GM19023 (cell line): Measurements from ENCODE around the gene ACOT11.
"Not testable (repeated sequence)": the region's sequence is repeated elsewhere in the genome, so short reads cannot be mapped to it uniquely, and the experiment has no call there.

Experiments used
- ATAC-seq: cut with Tn5 transposase; IDR thresholded peaks from one replicate; pipeline ENCODE4 v1.9.1; 2021; ENCODE audit warnings: mild to moderate bottlenecking, moderate library complexity; ENCODE audit not compliant: unreplicated experiment

ACOT11 gene

DNA sequence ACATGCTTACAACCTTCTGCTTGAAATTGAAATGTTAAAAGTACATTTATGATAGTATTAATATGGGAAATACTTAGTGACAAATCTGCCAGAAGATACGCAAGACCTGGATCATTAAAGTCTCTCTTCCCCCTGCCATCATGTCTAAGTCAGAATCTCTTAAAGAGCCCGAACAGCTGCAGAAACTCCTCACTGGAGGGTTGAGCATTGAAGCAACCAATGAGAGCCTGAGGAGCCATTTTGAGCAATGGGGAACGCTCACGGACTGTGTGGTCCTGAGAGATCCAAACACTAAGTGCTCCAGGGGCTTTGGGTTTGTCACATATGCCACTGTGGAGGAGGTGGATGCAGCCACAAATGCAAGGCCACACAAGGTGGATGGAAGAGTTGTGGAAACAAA, 11.4 kb upstream of the ACOT11 start:
- not testable (repeated sequence) for ATAC-seq

- no peak for ATAC-seq
Measured at GRCh38 chr1:54537611-54538010, 10.4 kb upstream of the ACOT11 start.

- no peak for ATAC-seq
Measured at GRCh38 chr1:54538538-54538937, 9.5 kb upstream of the ACOT11 start.

DNA sequence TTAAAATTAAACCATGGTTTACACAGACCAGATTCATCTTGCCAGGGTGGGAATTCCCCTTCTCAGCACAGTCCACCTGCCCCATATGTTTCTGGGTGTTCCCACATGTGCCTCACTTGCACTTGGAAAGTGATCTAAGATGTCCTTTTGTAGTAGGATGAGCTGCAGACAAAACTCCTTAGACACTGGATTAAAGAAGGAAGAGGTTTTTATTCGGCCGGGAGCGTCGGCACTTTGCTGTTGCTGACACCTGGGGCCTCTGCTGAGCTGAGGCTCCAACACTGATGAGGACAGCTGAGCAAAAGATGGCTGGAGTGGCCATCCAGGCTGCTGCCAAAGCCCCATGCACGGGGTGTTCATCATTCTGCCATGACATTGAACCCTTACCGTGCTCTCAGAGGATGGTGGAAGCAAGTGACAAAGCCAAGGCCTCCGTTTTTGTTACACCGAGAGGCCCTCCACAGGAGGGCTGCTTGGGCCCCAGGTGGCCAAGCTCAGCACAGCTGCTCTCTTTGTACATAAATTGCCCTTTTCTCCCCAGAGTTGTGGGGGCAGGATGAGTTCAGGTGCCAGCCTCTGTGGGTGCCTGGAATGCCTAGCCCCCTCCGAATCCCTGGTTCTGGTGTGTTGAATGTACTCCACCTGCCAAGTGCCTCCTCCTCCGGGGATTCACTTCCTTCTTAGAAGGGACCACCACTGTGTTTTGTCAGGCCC, 7.3 kb upstream of the ACOT11 start:
- no peak for ATAC-seq

DNA sequence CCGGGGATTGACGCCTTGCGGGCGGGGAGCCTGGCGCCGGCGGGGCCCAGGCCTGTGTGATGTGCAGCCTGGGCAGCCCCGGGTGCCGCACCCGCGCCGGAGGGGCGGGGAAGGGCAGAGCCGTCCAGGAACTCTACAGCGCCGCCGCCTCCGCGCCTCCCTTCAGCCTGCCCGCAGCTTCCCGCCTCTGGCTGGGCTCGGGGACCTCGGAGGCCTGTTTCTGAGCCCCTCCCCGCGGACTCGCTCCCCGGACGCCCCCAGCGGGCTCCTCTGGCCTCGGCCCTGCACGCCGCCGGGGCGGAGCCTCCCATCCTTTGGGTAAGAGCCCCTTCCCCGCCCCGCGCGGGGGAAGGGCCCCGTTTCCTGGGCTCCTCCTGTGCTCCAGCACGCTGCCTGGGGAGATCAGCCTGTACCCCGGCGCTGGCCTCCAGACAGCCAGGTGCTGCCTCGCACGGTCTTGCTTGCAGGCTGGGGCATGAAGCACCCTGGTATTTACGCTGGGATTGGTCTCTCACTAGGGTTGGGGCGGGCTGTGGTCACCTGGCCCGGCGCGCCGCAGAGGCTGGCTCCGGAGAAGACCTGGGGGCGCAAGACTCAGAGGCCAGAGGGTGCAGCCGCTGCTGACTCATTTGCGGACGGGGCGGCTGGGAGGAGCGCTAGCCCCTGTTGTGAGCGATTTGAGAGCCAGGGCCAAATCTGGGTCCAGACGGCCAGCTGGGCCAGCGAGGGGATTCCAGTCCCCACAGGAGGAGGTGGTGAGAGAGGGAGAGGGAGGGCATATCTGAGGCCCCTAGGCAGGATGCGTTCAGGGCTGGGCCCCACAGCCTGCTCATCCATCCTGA, 5.7 kb upstream of the ACOT11 start:
- ATAC-seq = peak; percentile 69

DNA sequence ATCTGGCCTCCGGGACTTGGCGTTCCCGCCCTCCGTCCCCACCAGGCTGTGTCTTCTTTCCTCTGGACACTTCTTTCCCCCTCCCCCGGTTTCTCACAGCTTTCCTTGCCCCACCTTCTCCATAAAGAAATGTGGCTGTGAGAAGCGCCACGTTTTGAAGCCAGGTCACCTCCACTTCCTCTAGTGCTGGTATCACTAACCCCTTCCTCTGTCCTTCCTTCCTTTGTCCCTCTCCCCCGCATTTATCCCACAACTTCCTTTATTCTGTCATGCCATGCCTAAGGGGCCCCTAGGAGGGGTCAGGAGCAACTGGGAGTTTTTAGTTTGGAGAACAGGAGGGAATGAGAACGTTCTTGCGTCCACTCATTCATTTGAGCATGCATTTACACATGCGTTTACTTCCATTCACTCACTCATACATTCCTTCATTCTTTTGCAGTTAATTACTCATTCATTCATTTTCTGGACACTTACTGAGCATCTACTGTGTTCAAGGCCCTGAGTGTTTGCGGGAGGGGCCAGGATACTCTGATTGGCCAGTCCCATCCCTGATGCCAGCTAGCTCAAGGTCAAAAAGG, 5.0 kb upstream of the ACOT11 start:
- ATAC-seq = no peak

- no peak for ATAC-seq
Measured at GRCh38 chr1:54543729-54544496, 4.1 kb upstream of the ACOT11 start.

DNA sequence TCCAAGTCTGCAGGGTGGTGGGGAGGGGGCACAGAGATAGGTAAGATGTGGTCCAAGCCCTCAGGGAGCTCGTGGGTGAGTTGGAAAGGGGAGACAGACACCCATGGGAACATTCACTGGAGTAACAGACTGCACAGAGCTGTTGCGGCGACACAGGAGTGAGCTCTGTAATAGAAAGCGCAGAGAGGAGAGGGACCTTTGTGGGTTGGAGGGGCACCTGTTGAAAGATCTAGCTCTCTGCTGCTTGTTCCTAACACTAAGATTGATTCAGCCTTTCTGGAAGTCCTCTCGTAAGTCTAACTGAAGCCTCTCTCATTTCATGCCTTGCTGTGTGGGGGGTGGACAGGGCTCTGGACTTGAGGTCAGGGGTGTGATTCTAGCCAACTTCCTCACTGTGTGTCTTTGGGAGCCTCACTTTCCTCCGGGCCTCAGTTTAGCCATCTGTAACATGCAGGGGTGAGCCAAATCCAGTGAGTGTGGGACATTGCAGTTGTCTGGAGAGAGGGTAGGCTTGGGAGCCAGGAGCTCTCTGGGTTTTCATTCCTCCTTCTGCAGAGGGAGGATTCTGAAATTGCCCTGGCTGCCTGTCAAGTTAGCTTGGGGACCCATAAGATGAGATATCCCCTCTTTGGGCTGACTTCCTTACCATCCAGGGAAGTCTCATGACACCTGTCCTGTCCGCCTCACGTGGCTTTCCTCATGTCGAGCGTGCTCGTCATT, 2.0 kb upstream of the ACOT11 start:
- no peak for ATAC-seq

DNA sequence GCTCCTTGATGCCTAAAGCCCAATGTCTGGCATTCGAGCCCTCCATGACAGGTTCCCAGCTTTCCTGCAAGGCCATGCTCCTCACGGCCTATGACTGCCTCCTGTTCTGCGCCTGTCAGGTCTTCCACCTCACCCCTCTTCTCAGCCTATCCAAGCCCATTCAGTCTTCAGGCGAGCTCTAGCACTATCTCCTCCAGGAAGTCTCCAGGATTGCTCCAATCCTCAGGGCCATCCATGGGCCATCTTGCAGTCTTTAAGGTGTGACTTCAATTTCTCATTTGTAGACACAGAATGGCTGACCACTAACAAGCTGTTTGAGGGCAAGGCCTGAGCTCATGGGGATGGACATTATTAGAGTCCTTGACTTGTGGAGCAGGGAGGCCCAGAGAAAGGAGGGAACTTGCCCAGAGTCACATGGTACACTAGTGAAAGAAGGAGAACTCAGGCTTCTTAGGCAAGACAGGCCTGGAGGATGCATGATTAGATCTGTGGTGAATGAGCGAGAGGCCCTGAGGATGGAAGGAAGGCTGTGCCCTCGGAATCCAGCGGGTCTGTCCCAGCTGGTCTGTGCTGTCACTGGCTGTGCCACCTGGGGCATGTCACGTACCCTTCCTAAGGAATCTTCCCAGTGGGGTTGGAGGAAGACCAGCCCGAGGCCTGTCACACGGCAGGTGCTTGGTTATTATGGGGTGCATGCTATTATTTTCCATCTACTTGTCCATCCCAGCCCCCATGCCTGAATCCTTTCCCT, 1.2 kb upstream of the ACOT11 start:
- ATAC-seq = no peak

- no peak for ATAC-seq
Measured at GRCh38 chr1:54548389-54549044, 489 bp downstream of the ACOT11 start.

DNA sequence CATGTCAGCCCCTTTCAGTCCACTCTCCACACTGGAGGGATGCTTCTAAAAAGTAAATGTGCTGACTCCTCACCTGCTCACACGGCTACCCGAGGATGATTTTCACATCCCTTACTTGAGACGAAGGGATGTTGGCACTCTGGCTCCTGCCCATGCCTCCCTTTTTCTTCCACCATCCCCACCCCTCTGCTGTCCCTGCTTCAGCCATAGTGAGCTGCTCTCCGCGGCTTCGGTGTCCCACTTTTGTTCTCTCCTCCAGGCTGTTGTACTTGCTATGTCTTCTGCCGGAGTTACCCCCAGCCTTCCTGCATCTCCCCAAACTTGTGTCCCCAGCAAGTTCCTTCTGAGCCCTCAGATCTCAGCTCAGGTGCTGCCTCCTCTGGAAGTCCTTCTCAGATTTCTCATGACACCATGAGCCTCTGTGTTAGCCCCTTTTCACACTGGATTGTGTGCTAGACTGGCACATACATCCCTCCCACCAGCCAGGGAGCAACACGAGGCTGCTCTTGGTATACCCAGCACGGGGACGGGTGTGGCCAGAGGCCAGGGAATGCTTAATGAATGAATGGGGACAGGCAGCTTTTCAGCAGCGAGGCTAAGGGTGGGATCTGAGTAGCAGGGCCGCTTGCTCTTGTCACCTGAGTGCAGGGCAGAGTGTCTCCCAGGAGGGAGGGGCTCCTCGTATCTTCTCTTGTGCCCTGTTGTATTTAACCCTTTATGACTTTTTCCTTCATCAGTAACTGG, 1.3 kb downstream of the ACOT11 start:
- no peak for ATAC-seq

GRCh38 chr1:54551891-54552290, 3.9 kb downstream of the ACOT11 start:
- no peak for ATAC-seq

DNA sequence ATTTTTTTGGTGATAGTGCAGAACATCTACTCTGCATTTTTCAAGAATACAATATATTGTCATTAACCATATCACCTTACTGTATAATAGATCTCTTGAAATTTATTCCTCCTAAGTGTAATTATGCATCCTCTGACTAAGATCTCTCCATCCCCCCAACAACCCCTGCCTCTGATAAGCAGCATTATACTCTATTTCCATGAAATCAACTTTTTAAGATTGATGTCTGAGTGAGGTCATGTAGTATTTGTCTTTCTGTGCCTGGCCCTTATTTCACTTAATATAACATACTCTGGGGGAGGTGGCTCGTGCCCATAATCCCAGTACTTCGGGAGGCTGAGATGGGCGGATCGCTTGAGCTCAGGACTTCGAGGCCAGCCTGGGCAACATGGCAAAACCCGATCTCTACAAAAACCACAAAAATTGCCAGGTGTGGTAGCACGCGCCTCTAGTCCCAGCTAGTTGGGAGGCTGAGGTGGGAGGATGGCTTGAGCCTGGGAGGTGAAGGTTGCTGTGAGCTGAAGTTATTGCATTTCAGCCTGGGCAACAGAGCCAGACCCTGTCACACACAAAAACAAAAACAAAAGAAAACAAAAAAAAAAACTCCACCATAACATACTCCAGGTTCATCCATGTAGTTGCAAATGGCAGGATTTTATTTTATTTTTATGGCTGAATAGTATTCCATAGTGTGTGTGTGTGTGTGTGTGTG, 5.7 kb downstream of the ACOT11 start:
- ATAC-seq = no peak

- no peak for ATAC-seq
Measured at GRCh38 chr1:54556110-54556509, 8.1 kb downstream of the ACOT11 start.

DNA sequence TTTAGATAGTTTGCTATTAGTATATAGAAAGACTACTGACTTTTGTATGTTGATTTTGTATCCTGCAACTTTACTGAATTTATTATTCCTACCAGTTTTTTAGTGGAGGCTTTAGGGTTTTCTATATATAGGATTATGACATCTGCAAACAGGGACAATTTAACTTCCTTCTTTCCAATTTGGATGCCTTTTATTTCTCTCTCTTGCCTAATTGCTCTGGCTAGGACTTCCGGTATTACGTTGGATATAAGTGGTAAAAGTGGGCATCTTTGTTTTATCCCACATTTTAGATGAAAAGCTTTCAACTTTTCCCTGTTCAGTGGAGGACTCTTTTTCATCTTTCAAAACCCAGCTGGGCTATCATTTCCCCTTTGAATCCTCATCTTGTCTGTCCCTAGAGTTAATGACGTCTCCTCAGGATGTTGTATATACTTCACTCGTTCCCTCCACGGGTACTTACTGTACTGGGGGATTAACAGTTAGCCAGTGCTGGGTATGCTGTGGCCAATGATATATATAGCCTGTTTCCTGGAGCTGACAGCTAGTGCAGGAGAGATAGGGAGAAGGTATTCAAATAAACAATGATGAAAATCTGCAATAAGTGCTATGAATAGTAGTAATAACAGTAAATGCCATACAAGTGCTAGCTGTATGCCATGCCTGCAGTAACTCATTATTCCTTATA, 9.8 kb downstream of the ACOT11 start:
- ATAC-seq = no peak

GRCh38 chr1:54558434-54559030, 10.5 kb downstream of the ACOT11 start:
- ATAC-seq = no peak

GRCh38 chr1:54559111-54559548, 11.1 kb downstream of the ACOT11 start:
- no peak for ATAC-seq
